ENCODE results near the gene DTNA. TPM values are rescaled to one million over a fixed set of nuclear protein-coding genes. Genes with fewer than 3 reads are reported as not detected.

The DTNA gene
- total and polyA plus RNA-seq, 2 of the 8 experiments (the other 6 are each of a cell fraction or from before 2014, with no cell fraction given): 30.2 to 32.7 TPM

- TF ChIP-seq CTCF (IDR thresholded peaks at IDR 0.05; ENCODE audit: control extremely low read depth in 1 of 3, insufficient read depth in 1 of 3, low read depth in 1 of 3, low read length in 3 of 3): no peak
- TF ChIP-seq SRF (IDR thresholded peaks at IDR 0.05; ENCODE audit: low read depth, low read length): no peak
- no peak for TF ChIP-seq POU5F1 (IDR thresholded peaks at IDR 0.05; ENCODE audit: low read depth, low read length)
- no peak for TF ChIP-seq SP1 (IDR thresholded peaks at IDR 0.05; ENCODE audit: low read depth, low read length)
- TF ChIP-seq ATF3 (IDR thresholded peaks at IDR 0.05; ENCODE audit: insufficient read depth, low read depth, low read length): no peak
- no peak for TF ChIP-seq TCF12 (IDR thresholded peaks at IDR 0.05; ENCODE audit: low read depth, low read length)
- no peak for TF ChIP-seq CBX5 (IDR thresholded peaks at IDR 0.05; ENCODE audit: low read depth, low read length)
- no peak for TF ChIP-seq CBX8 (IDR thresholded peaks at IDR 0.05; ENCODE audit: borderline replicate concordance, low read depth, low read length)
- no peak for TF ChIP-seq ASH2L (IDR thresholded peaks at IDR 0.05; ENCODE audit: low read length)
These were observed 160.6 kb downstream of the DTNA start (continued) for GRCh38 chr18:34870555-34871310.
